Fibroblast of peridontal ligament (primary cell): ENCODE data around the gene OSBPL2.

Source experiments
- DNase-seq: peaks from one replicate; pipeline ENCODE4 v3.0.0-alpha.2; 2010; ENCODE audit errors: extremely low read depth

OSBPL2 gene

DNA sequence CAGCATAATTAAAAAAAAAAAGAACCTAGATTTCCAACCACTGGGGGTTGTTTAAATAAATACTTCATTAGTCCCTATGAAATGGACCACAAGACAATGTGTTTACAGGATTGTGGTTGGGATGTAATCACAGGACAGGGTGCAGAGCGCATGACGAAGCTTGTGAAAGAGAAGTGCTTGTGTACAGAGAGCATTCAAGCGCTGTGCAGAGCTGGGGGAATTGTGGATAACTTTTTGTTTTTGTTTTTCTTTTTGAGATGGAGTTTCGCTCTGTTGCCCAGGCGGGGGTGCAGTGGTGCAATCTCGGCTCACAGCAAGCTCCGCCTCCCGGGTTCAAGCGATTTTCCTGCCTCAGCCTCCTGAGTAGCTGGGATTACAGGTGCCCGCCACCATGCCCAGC lies 106.5 kb downstream of the OSBPL2 start:
- peak; percentile 91 for DNase-seq
